ENCODE data around the gene TCEAL1. TPM values are rescaled to one million over a fixed set of nuclear protein-coding genes. Genes with fewer than 3 reads are reported as not detected.

TCEAL1 gene
- polyA plus RNA-seq, 1 of the 3 experiments (the other 2 are of a cell fraction) = 22.1 TPM

GRCh38 chrX:103613362-103613890 lies 15.3 kb upstream of the TCEAL1 start:
- TF ChIP-seq FOXJ3 (CRISPR knock-in tag; IDR thresholded peaks at IDR 0.05) = no peak
- TF ChIP-seq FOSL2 (IDR thresholded peaks at IDR 0.05; ENCODE audit: borderline replicate concordance, low read depth) = no peak
- TF ChIP-seq MXI1 (IDR thresholded peaks at IDR 0.05; ENCODE audit: low read depth, low read length) = no peak
- Histone ChIP-seq H3K36me3 (replicated peaks in 1 of 2; ENCODE audit: control insufficient read depth in 1 of 2, insufficient read depth in 2 of 2, low read length in 1 of 2) (peaks cover 5 to 12% of the 10 kb centered on the region in 2 experiments), H2AFZ (ENCODE audit: low read depth) (no peak overlapping the region), H3K4me2 (no peak overlapping the region), H3K9me3 (no peaks in the 10 kb centered on the region), H3F3A (replicated peaks; ENCODE audit: insufficient read depth) (no peaks in the 10 kb centered on the region), H3K9me2 (no peaks in the 10 kb centered on the region), H3K27me3 (ENCODE audit: insufficient read depth) (no peaks in the 10 kb centered on the region), H3K4me1 (ENCODE audit: control insufficient read depth in 1 of 2, insufficient read depth in 2 of 2, low read depth in 1 of 2, low read length in 1 of 2) (no peaks in the 10 kb centered on the region; a peak in 1 of 4 replicates), H3K4me3 (ENCODE audit: low read depth in 2 of 2, low read length in 1 of 2) (no peak overlapping the region), H4K20me1 (ENCODE audit: insufficient read depth) (no peaks in the 10 kb centered on the region), H3K79me2 (ENCODE audit: insufficient read depth) (peaks cover 5% of the 10 kb centered on the region), H3K27ac (ENCODE audit: low read depth in 2 of 2, low read length in 1 of 2) (no peak overlapping the region), H3K9ac (no peak overlapping the region)
- 46% methylated on average over 1 of the region's 1 CpG for WGBS (ENCODE audit: low lambda C conversion rate)
- no peak for DNase-seq
- CTCF ChIA-PET = interaction anchor here (1.0 kb wide), 1 partner anchor 8 kb away, joined by 3 read pairs; no protein-coding TSS in a partner anchor
- POLR2A ChIA-PET = no interaction called here

- Histone ChIP-seq H3K9me3 (no peaks in the 10 kb centered on the region), H3K4me3 (ENCODE audit: low read depth in 2 of 2, low read length in 1 of 2) (no peak overlapping the region), H3K9ac (no peak overlapping the region), H3K79me2 (ENCODE audit: insufficient read depth) (peaks cover under 1% of the 10 kb centered on the region), H3K4me1 (ENCODE audit: control insufficient read depth in 1 of 2, insufficient read depth in 2 of 2, low read depth in 1 of 2, low read length in 1 of 2) (no peaks in the 10 kb centered on the region; a peak in 1 of 4 replicates), H3K4me2 (no peak overlapping the region), H3K9me2 (no peaks in the 10 kb centered on the region), H4K20me1 (ENCODE audit: insufficient read depth) (no peaks in the 10 kb centered on the region), H3K27me3 (ENCODE audit: insufficient read depth) (no peaks in the 10 kb centered on the region), H3F3A (replicated peaks; ENCODE audit: insufficient read depth) (no peaks in the 10 kb centered on the region), H3K27ac (ENCODE audit: low read depth in 2 of 2, low read length in 1 of 2) (peak overlapping the region in 1 of 2 experiments; percentile 10; a peak in 2 of 4 replicates), H3K36me3 (replicated peaks in 1 of 2; ENCODE audit: control insufficient read depth in 1 of 2, insufficient read depth in 2 of 2, low read length in 1 of 2) (peaks cover 5 to 7% of the 10 kb centered on the region in 2 experiments), H2AFZ (ENCODE audit: low read depth) (no peak overlapping the region)
- DNase-seq = no peak
- TF ChIP-seq FOXJ3 (CRISPR knock-in tag; IDR thresholded peaks at IDR 0.05) (no peak), MAX (IDR thresholded peaks at IDR 0.05; ENCODE audit: low read depth) (no peak), RFX5 (IDR thresholded peaks at IDR 0.05; ENCODE audit: low read length) (no peak), REST (IDR thresholded peaks at IDR 0.05; ENCODE audit: low read depth, low read length) (no peak), RXRA (IDR thresholded peaks at IDR 0.05; ENCODE audit: borderline replicate concordance, low read depth) (no peak), NRF1 (IDR thresholded peaks at IDR 0.05; ENCODE audit: low read depth, low read length) (no peak), ZBTB33 (IDR thresholded peaks at IDR 0.05; ENCODE audit: borderline replicate concordance, low read depth) (no peak), ELF1 (IDR thresholded peaks at IDR 0.05) (no peak)
- WGBS (ENCODE audit: low lambda C conversion rate) = 44% methylated on average over 1 of the region's 1 CpG
- CTCF ChIA-PET = interaction anchor here (1.6 kb wide), 1 partner anchor 15 kb away, joined by 5 read pairs; no protein-coding TSS in a partner anchor
- POLR2A ChIA-PET = no interaction called here
These were observed 13.8 kb upstream of the TCEAL1 start for GRCh38 chrX:103614999-103615398.
